Esophagus squamous epithelium (tissue), 4 donors: ENCODE measurements around the gene RGL1.

Experiments used
- POLR2A ChIP-seq, 4 donors: fragments of 450-650 bp; IDR thresholded peaks; one replicate each; pipeline ENCODE4 v1.6.1; 2017; ENCODE audit warnings: antibody characterized with exemption in 4 of 4, mild to moderate bottlenecking in 4 of 4, moderate library complexity in 3 of 4
- TF ChIP-seq, protein P1 (sequence below), 6 experiments: fragments of 450-650 bp in 4 of 6; fragments of 200-600 bp in 2 of 6; sonication (generic) in 2 of 6; IDR thresholded peaks; one replicate each; pipeline ENCODE4 v1.5.1; 2016 to 2019; ENCODE audit warnings: antibody characterized with exemption in 6 of 6, mild to moderate bottlenecking in 4 of 6, moderate library complexity in 4 of 6

DNA sequence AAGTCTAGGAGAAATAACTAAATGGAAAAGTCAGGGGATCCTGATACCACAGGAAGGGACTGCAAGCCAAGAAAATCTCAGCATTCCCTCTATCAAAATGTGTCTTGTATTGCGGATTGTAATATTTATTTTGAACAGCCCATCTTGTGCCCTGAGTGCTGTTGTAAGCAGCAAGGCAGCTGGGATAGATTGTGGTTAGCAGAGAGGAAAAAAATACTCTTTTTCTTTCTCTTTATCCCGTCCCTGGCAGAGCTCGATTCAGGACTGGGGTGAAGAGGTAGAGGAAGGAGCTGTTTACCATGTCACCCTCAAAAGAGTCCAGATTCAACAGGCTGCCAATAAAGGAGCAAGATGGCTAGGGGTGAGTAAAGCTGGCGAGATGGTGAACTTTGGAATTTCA is 1.2 kb downstream of the RGL1 start:
- TF ChIP-seq, protein P1, sequence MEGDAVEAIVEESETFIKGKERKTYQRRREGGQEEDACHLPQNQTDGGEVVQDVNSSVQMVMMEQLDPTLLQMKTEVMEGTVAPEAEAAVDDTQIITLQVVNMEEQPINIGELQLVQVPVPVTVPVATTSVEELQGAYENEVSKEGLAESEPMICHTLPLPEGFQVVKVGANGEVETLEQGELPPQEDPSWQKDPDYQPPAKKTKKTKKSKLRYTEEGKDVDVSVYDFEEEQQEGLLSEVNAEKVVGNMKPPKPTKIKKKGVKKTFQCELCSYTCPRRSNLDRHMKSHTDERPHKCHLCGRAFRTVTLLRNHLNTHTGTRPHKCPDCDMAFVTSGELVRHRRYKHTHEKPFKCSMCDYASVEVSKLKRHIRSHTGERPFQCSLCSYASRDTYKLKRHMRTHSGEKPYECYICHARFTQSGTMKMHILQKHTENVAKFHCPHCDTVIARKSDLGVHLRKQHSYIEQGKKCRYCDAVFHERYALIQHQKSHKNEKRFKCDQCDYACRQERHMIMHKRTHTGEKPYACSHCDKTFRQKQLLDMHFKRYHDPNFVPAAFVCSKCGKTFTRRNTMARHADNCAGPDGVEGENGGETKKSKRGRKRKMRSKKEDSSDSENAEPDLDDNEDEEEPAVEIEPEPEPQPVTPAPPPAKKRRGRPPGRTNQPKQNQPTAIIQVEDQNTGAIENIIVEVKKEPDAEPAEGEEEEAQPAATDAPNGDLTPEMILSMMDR (IDR thresholded peaks at IDR 0.05) = no peak
- TF ChIP-seq POLR2A (IDR thresholded peaks at IDR 0.05) = no peak
